ENCODE data around the gene TECPR2.

DNA sequence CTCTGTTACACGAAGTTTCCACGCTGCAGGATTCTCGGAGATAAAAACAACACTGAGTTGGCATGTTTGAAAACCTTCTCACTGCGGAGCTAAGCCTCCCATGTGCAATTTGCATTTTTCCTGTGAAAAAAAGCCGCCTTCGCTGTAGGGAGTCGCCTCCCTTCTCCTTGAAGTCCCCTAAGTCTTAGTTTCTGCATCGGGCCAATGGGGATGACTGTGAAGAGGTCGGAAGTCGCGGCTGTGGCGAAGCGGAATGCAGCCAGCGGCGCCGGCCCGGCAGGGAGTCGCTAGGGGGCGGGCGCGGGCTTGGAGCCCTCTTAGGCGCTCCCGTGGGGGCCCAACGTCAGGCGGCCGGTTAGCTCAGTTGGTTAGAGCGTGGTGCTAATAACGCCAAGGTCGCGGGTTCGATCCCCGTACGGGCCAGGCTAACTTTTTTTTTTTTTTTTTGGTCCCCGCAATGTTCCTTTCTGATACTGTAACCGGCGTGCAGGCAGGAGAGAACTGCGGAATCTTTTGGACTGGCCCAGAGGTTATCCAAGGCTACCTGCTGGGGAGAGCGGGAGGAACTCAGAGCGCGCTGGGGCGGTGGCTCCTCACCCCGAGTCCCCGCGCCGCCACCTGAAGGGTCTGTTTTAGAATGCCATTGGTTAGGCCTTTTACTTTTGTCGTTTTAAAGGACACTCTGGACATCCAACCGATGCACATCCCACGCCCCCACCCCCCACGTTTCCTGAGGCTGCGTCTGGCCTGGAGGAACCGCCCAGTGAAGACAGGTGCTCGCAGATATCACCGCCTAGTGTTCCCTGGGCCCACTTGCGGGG is 45.8 kb upstream of the TECPR2 start:
- TF ChIP-seq, protein P1, sequence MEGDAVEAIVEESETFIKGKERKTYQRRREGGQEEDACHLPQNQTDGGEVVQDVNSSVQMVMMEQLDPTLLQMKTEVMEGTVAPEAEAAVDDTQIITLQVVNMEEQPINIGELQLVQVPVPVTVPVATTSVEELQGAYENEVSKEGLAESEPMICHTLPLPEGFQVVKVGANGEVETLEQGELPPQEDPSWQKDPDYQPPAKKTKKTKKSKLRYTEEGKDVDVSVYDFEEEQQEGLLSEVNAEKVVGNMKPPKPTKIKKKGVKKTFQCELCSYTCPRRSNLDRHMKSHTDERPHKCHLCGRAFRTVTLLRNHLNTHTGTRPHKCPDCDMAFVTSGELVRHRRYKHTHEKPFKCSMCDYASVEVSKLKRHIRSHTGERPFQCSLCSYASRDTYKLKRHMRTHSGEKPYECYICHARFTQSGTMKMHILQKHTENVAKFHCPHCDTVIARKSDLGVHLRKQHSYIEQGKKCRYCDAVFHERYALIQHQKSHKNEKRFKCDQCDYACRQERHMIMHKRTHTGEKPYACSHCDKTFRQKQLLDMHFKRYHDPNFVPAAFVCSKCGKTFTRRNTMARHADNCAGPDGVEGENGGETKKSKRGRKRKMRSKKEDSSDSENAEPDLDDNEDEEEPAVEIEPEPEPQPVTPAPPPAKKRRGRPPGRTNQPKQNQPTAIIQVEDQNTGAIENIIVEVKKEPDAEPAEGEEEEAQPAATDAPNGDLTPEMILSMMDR (IDR thresholded peaks at IDR 0.05; ENCODE audit: low read depth, low read length), result peak; percentile 59
- TF ChIP-seq MAX (IDR thresholded peaks at IDR 0.05; ENCODE audit: low read depth, low read length), result 0 out of 2 replicates have a peak, but pooled peaks have one; percentile 2
- 0 out of 2 replicates have a peak, but pooled peaks have one; percentile 32 for TF ChIP-seq MYC (IDR thresholded peaks at IDR 0.05; ENCODE audit: low read depth, low read length)
- peak; percentile 25 for TF ChIP-seq POLR2A (IDR thresholded peaks at IDR 0.05; ENCODE audit: extremely low read depth, insufficient read length)
